Measurements from ENCODE around the gene CTNNA3. TPM values are rescaled to one million over a fixed set of nuclear protein-coding genes. Genes with fewer than 3 reads are reported as not detected.
"Not testable (repeated sequence)": the region's sequence is repeated elsewhere in the genome, so short reads cannot be mapped to it uniquely, and the experiment has no call there.

CTNNA3 gene
- total and polyA plus RNA-seq, 12 donors: 2.0 to 213 (median 171) TPM

GRCh38 chr10:66337211-66337610, 1358.8 kb downstream of the CTNNA3 start:
- H3K4me3 ChIP-seq: no peak overlapping the region
- no peaks in the 10 kb centered on the region for H3K27me3 ChIP-seq
- no peak overlapping the region for H3K27ac ChIP-seq
- H3K9me3 ChIP-seq: peaks cover 0 to 22% (median 6%) of the 10 kb centered on the region in 11 donors
- TF ChIP-seq, protein P1, sequence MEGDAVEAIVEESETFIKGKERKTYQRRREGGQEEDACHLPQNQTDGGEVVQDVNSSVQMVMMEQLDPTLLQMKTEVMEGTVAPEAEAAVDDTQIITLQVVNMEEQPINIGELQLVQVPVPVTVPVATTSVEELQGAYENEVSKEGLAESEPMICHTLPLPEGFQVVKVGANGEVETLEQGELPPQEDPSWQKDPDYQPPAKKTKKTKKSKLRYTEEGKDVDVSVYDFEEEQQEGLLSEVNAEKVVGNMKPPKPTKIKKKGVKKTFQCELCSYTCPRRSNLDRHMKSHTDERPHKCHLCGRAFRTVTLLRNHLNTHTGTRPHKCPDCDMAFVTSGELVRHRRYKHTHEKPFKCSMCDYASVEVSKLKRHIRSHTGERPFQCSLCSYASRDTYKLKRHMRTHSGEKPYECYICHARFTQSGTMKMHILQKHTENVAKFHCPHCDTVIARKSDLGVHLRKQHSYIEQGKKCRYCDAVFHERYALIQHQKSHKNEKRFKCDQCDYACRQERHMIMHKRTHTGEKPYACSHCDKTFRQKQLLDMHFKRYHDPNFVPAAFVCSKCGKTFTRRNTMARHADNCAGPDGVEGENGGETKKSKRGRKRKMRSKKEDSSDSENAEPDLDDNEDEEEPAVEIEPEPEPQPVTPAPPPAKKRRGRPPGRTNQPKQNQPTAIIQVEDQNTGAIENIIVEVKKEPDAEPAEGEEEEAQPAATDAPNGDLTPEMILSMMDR (IDR thresholded peaks at IDR 0.05): no peak
- intact Hi-C loops (cut with DNase I): no loop called here
- no peaks in the 10 kb centered on the region for H3K36me3 ChIP-seq
- WGBS, 2 donors: 40 to 46% methylated on average over 3 of the region's 3 CpGs
- ATAC-seq (no peak), DNase-seq (no peak)
- no peaks in the 10 kb centered on the region for H3K4me1 ChIP-seq

DNA sequence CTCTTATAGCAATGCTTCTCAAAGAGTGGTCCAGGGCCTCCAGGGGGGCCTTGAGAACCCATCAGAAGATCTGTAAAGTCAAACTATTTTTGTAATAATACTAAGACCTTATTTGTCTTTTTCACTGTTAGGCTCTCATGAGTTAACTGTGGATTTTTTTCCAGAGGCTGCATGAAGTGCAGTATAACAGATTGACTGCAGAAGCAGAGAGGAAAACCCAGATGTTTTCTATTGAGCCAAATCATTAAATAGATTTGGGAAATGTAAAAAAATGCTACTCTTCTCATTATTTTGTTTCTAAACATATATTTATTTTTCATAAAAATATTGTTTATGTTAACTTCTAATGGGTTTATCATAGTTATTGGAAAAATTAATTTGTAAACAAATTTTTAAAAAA, 1359.2 kb downstream of the CTNNA3 start:
- no peak for ATAC-seq
- intact Hi-C loops (cut with DNase I): no loop called here
- H3K4me1 ChIP-seq: no peaks in the 10 kb centered on the region
- no peaks in the 10 kb centered on the region for H3K27me3 ChIP-seq
- peaks cover 0 to 22% (median 6%) of the 10 kb centered on the region in 11 donors for H3K9me3 ChIP-seq
- no peak for DNase-seq
- H3K4me3 ChIP-seq: no peak overlapping the region
- H3K36me3 ChIP-seq: no peaks in the 10 kb centered on the region
- H3K27ac ChIP-seq: no peak overlapping the region
- TF ChIP-seq, protein P1 (IDR thresholded peaks at IDR 0.05): no peak

DNA sequence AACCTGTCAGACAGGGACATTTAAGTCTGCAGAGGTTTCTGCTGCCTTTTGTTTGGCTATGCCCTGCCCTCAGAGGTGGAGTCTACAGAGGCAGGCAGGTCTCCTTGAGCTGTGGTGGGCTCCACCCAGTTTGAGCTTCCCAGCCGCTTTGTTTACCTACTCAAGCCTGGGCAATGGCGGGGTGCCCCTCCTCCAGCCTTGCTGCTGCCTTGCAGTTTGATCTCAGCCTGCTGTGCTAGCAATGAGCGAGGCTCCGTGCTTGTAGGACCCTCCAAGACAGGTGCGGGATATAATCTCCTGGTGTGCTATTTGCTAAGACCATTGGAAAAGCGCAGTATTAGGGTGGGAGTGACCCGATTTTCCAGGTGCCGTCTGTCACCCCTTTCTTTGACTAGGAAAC, 1360.2 kb downstream of the CTNNA3 start:
- H3K4me1 ChIP-seq; H3K36me3 ChIP-seq; H3K27ac ChIP-seq; DNase-seq; ATAC-seq; H3K27me3 ChIP-seq; H3K4me3 ChIP-seq; intact Hi-C loops (cut with DNase I): not testable (repeated sequence)
- WGBS, 2 donors: 88 to 94% methylated on average over 8 of the region's 8 CpGs
- H3K9me3 ChIP-seq: peaks cover 0 to 22% (median 6%) of the 10 kb centered on the region in 11 donors

DNA sequence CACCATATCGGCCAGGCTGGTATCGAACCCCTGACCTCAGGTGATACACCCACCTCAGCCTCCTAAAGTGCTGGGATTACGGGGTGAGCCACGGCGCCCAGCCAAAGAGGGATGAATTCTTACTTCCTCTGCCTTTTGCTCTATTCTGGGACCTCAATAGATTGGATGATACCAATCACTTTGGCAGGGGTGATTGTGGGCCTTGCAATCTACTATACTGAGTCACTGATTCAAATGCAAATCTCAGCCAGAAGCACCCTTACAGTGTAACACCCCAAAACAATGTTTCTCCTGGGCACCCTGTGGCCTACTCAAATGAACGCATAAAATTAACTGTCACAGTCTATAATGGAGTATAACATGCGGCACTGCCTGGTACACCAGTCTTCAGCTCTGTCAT, 1366.8 kb downstream of the CTNNA3 start:
- intact Hi-C loops (cut with DNase I): no loop called here
- no peak for ATAC-seq
- H3K27me3 ChIP-seq: no peaks in the 10 kb centered on the region
- H3K9me3 ChIP-seq: peaks cover 0 to 3% (median 0%) of the 10 kb centered on the region in 11 donors
- no peaks in the 10 kb centered on the region for H3K36me3 ChIP-seq
- DNase-seq: no peak
- no peak overlapping the region for H3K4me3 ChIP-seq
- 95 to 98% methylated on average over 7 of the region's 7 CpGs for WGBS, 2 donors
- H3K4me1 ChIP-seq: peaks cover 0 to 16% (median 0%) of the 10 kb centered on the region in 9 donors
- no peak overlapping the region for H3K27ac ChIP-seq
- TF ChIP-seq, protein P1 (IDR thresholded peaks at IDR 0.05): no peak

DNA sequence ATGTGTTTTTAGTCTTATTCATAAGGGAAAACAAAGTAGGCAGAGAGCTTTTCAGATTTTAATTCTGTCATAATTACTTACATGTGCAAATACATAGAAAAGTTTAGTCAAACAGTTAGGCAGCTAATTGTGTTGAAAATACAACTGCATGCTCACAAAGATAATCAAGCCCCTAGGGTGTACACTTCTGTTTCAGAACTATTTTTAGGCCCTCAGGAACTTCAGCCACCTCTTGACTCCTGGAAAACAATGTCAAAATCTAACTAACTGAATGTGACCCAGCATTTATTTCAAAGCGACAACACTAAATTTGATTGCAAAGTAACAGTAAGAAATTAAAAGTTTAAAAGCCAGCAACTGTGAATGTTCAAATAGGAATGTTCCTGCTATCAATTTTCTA, 1369.1 kb downstream of the CTNNA3 start:
- H3K27ac ChIP-seq: peak overlapping the region in 7 of 10 donors; percentile 10 to 59 (median 25)
- H3K4me1 ChIP-seq: peaks cover 3 to 26% (median 6%) of the 10 kb centered on the region in 9 donors
- no peaks in the 10 kb centered on the region for H3K27me3 ChIP-seq
- H3K4me3 ChIP-seq: no peak overlapping the region
- TF ChIP-seq, protein P1 (IDR thresholded peaks at IDR 0.05): no peak
- peak in 2 of 8 donors; percentile 68 to 69 for ATAC-seq
- intact Hi-C loops (cut with DNase I): no loop called here
- 29 to 35% methylated on average over 1 of the region's 1 CpG for WGBS, 2 donors
- no peak for DNase-seq
- H3K36me3 ChIP-seq: no peaks in the 10 kb centered on the region
- H3K9me3 ChIP-seq: peaks cover 0 to 3% (median 0%) of the 10 kb centered on the region in 11 donors
